Kidney capillary endothelial cell (primary cell): ENCODE data around the gene CASP10.
"Not testable (repeated sequence)": the region's sequence is repeated elsewhere in the genome, so short reads cannot be mapped to it uniquely, and the experiment has no call there.

ENCODE experiments used
- DNase-seq: peaks from one replicate; pipeline ENCODE4 v3.0.0-alpha.2; 2018; ENCODE audit warnings: low spot score

Gene CASP10

GRCh38 chr2:201156036-201156435 is 26.9 kb upstream of the CASP10 start:
- no peak for DNase-seq

DNA sequence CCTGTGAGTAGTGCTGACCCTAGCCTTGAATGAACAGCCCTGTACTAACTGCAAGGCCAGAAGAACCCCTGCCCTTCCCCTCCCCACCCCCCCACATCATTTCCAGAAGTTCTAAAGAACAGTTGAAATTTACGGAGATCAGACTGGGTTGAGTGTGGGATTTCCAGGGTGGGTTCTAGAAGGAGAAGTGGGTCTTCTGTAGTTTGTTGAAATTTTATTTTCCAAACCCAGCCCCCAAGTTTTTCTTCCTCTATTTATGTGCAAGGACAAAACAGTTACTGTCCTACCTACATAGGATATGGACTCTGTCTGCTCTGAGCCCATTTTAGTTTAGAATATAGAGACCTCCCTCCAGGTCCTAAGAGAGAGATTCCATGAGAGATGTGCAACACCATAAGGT is 26.3 kb upstream of the CASP10 start:
- no peak for DNase-seq

DNA sequence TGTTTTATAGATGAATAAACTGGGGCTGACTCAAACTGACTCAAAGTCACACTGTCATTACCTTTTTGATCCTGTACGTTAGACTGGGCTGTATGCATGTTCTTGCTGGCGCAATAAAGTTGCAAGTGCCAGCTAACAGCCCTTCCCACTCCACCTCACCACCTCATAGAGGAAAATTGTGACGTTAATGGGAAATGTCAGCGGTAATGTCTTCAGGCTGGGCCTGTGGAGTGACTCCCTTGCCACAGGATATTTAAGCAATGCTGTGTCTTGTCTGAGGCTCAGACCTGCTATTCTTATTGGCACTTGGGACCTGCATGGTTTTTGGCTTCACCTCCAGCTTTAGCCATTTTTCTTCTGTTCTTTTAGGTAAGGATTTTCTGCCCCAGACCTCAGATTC is 25.2 kb upstream of the CASP10 start:
- no peak for DNase-seq

GRCh38 chr2:201158111-201158929 is 24.6 kb upstream of the CASP10 start:
- DNase-seq = no peak

DNA sequence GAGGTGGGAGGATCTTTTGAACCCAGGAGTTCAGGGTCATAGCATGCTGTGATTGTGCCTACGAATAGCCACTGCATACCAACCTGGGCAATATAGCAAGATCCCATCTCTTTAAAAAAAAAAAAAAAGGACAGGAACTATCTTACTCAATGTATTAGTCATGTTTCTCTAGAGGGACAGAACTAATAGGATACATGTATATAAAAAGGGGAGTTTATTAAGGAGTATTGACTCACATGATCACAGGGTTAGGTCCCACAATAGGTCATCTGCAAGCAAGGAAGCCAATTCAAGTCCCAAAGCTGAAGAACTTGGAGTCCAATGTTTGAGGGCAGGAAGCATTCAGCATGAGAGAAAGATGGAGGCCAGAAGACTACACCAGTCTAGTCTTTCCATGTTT is 18.8 kb upstream of the CASP10 start:
- DNase-seq = no peak

- DNase-seq = no peak
Measured at GRCh38 chr2:201167546-201167945, 15.4 kb upstream of the CASP10 start.

- DNase-seq = not testable (repeated sequence)
Measured at GRCh38 chr2:201168496-201168895, 14.4 kb upstream of the CASP10 start.

GRCh38 chr2:201171259-201171814 is 11.6 kb upstream of the CASP10 start:
- DNase-seq = peak; percentile 66

DNA sequence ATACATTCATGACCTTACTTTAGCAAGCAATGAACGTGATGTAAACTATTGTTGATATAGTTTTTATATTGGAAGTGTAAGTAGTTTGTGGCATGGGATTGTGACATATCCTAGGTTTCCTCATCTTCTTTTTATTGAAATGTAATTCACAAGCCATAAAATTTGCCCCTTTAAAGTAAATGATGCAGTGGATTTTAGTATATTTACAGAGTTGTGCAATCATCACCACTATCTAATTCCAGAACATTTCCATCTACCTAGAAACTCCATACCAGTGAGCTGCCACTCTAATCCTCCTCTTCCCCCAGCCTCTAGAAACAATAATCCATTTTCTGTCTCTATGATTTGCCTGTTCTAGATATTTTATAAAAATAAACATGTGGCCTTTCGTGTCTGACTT is 10.7 kb upstream of the CASP10 start:
- DNase-seq = no peak

DNA sequence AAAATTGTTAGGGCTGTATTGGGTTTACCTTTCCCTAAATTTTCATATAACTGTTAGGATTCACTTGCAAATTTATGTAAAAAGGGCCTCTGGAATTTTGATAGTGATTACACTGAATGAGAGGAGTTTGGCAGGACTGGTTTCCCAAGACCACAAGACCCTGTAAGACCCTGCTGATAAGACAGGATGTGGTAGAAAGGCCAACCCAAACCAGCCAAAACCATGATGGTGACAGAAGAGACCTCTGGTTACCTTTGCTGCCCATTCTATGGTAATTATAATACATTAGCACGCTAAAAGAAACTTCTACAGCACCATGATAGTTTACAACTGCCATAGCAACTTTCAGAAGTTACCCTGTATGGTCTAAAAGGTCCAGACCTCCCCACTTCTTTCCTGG is 8.3 kb upstream of the CASP10 start:
- DNase-seq = no peak

DNA sequence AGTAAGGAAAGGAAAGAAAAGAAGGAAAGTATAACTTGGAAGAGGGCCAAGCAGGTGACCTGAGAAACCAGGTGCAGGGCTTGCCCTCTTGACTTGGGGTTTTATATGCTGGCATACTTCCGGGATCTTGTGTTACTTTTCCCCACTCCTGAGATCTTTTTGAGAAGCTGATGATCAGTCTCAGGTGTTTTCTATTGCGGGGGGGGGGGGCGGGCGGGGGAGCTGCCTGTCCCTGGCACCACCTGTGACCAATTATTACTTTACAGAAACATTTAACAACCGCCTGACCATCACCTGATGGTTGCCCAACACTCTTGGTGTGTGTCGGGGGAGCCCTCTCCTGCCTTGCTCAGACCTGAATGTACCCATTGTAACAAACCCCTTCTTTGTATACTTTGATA is 6.9 kb upstream of the CASP10 start:
- no peak for DNase-seq

DNA sequence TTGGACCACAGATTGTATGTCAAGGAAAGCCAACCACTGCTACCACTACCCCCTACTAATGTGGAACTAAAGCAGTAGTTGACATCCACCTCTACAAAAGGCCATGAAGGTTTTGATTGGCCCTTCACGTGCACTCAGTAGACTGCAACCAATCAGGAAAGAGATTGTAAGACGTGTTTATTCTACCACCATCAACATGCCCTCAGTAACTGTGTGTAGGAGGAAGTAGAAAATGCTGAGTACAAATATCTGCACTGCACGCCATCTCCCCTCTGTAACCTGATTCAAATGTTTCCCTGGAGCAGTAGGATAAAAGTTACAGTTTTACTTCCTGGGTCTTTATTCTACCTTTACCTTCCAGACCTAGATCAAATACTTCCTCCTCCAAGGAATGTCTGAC is 2.9 kb upstream of the CASP10 start:
- DNase-seq = no peak

GRCh38 chr2:201183365-201183727 is 405 bp downstream of the CASP10 start:
- no peak for DNase-seq

- DNase-seq = not testable (repeated sequence)
Measured at GRCh38 chr2:201183835-201184234, 894 bp downstream of the CASP10 start.

GRCh38 chr2:201184248-201184647 is 1.3 kb downstream of the CASP10 start:
- DNase-seq = not testable (repeated sequence)

- DNase-seq = no peak
Measured at GRCh38 chr2:201185863-201186262, 2.9 kb downstream of the CASP10 start.

DNA sequence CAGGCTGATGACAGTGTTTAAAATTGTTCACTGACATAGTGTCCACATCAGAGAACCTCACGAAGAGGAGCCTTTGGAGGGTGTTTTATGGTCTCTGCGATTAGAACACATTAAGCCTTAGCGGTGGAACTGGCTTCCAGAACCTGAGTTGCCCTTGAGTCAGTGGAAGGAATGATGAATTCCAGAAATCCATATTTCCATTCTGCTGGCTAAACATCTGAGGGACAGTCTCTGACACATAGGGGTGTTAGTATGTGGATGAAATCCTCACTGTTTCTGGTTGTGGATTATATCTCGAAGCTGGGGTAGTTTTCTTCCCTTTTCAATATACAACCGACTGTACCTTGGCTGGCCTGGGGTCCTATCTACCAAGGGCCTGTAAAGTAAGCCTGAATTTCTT is 4.0 kb downstream of the CASP10 start:
- no peak for DNase-seq

DNA sequence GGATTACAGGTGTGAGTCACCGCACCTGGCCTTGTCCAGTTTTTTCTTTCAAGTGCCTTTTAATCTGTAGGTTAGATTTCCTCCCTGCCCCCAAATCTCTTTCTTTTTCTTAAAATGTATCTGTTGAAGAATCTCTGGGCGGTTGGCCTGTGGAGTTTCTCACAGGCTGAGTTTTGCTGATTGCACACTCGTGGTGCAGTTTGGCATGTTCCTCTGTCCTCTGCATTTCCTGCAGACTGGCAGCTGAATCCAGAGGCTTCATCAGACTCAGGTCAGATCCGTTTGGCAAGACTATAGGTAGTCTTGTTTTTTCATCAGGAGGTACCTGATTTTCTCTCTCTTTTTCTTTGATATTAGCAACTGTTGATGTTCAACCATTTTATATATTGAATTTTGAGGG is 5.5 kb downstream of the CASP10 start:
- DNase-seq = no peak

DNA sequence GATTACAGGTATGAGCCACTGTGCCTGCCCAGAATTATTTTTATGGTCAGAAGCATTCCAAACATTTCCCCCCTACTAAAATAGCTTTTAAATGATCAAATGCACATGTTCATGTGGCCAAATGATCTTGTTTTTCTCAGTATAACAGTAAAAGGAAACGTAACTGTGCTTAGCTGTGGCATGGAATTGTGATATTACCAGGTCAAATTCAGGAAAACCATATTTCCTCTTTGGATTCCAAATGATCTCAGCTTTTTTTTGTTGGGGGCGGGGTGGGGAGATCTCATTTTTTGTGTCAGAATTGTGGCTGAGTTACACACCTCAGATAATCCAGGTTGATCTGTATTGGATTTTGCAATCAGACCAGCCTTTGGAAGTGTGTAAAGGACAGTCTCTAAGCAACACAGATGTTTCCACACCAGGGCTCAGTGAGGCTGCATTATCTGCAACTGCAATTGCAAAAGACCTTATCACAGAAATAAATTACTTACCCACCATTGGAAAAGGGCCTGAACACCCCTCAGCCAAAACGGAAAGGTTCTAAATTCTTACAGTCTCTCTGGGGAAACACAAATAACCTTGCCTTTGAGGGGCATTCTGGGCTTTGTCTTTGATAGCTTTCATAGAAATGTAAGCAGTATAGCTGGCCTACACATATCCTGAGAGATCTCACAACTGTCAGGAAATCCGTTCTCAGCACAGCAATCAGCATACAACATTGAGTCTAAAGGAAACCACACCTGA is 8.4 kb downstream of the CASP10 start:
- peak; percentile 51 for DNase-seq

- no peak for DNase-seq
Measured at GRCh38 chr2:201194097-201194496, 11.2 kb downstream of the CASP10 start.

DNA sequence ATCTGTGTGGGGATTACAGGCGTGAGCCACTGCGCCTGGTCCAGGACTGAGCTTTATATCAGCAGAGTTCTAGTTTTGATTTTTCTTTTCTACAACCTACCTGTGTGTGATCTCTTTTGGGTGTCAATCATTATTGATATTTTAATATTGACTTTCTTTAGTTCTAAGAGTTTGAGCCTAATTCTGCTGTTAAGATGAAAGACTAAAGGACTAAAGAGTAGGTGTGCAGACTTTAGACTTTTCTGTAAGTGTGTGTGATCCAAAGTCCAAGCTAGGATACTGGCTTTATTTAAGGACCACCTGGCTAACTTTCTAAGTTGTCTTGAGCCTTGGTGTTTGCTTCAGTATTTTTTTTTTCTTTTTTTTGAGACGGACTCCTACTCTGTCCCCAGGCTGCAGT is 12.4 kb downstream of the CASP10 start:
- DNase-seq = no peak

- DNase-seq = no peak
Measured at GRCh38 chr2:201196003-201196402, 13.1 kb downstream of the CASP10 start.

DNA sequence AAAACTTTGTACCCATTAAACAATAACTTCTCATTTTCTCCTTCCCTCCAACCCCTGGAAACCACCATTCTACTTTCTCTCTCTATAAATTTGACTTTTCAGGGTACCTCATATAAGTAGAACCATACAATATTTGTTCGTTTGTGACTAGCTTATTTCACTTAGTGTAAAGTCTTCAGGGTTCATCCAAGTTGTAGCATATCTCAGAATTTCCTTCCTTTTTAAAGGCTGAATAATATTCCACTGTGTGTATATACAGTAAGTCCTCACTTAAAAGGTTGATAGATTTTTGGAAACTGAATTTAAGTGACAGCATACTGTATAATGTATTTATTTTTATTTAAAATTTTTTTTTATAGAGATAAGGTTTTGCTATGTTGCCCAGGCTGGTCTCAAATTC is 13.9 kb downstream of the CASP10 start:
- DNase-seq = no peak
